GM06990 (cell line): ENCODE results near the gene OR51E1.

ENCODE experiments used
- DNase-seq: peaks from one replicate; pipeline ENCODE4 v3.0.0-alpha.2; 2011; ENCODE audit not compliant: insufficient read length; ENCODE audit errors: extremely low read depth
- H3K27me3 ChIP-seq: replicated peaks from 2 replicates; pipeline ENCODE4 v1.6.0; 2011; ENCODE audit warnings: low read length; ENCODE audit not compliant: control insufficient read depth, insufficient read depth
- H3K36me3 ChIP-seq: 2 replicates; pipeline ENCODE4 v1.5.1; 2011; ENCODE audit warnings: low read length; ENCODE audit not compliant: control insufficient read depth, insufficient read depth
- H3K4me3 ChIP-seq: replicated peaks from 2 replicates; pipeline ENCODE4 v1.5.1; 2011; ENCODE audit warnings: low read depth, mild to moderate bottlenecking, control low read depth, low read length
- TF ChIP-seq, protein P1 (sequence below): IDR thresholded peaks from 2 replicates; pipeline ENCODE4 v1.5.1; 2011; ENCODE audit warnings: low read length, control low read depth, mild to moderate bottlenecking, inconsistent platforms; ENCODE audit not compliant: insufficient read depth, poor library complexity, severe bottlenecking

Gene OR51E1

DNA sequence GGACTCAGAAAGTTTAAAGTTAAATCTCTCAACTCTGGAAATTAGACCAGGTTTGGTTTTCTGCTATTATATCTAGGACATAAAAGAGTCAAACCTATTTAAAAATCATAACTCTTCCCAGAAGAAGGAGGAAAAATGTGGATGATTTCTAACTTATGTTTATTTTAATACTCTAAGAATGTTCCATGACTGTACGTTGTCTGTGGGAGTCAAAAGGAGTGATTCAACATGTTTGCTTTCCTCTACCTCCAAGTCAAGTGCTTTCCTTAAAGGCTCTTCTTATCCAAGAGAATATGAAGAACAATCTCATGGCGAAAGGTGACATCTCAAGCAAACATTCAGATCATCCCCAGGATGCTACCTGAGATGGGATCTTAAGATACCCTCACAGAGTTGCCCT is 21.6 kb downstream of the OR51E1 start:
- TF ChIP-seq, protein P1, sequence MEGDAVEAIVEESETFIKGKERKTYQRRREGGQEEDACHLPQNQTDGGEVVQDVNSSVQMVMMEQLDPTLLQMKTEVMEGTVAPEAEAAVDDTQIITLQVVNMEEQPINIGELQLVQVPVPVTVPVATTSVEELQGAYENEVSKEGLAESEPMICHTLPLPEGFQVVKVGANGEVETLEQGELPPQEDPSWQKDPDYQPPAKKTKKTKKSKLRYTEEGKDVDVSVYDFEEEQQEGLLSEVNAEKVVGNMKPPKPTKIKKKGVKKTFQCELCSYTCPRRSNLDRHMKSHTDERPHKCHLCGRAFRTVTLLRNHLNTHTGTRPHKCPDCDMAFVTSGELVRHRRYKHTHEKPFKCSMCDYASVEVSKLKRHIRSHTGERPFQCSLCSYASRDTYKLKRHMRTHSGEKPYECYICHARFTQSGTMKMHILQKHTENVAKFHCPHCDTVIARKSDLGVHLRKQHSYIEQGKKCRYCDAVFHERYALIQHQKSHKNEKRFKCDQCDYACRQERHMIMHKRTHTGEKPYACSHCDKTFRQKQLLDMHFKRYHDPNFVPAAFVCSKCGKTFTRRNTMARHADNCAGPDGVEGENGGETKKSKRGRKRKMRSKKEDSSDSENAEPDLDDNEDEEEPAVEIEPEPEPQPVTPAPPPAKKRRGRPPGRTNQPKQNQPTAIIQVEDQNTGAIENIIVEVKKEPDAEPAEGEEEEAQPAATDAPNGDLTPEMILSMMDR: no peak
- no peak overlapping the region for H3K4me3 ChIP-seq
- no peaks in the 10 kb centered on the region for H3K27me3 ChIP-seq
- no peaks in the 10 kb centered on the region for H3K36me3 ChIP-seq
- DNase-seq: no peak

DNA sequence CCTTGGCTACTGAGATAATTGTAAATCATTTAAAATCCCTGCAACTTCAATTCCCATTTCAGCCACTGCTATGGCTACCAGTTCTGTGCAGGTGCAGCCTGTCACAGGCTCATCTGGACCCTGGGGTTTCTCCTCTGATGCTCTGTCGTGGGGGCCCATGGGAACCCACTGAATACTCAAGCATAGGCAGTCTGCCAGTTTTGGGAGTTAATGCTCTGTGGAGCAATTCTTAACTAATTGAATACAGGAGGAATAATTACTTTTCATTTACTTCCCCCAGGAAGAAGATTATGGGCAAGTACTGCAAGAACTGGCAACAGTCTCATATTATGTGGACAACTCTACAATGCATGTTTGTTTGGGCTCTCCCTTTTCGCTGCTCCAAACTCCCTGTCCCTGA is 28.0 kb downstream of the OR51E1 start:
- no peaks in the 10 kb centered on the region for H3K27me3 ChIP-seq
- DNase-seq: no peak
- TF ChIP-seq, protein P1: no peak
- H3K4me3 ChIP-seq: no peak overlapping the region
- no peaks in the 10 kb centered on the region for H3K36me3 ChIP-seq

DNA sequence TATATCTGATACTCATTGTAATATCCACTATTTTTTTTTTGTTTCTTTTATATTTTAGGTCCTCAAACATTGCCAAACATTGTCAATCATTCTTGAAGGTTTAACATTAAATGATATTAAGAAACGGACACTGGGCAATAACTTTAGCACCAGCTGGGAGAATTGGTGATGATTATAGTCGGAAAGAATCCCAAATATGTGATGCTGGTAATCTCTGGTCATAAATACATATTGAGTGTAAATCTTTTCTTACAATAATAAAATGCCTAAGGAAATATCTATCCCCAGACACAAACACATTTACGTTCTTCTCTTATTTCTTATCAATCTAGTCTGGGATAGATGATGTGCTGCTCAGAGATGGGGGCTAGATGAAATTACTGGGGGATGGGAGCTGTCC is 28.7 kb downstream of the OR51E1 start:
- DNase-seq: no peak
- Histone ChIP-seq H3K4me3 (no peak overlapping the region), H3K36me3 (no peaks in the 10 kb centered on the region), H3K27me3 (no peaks in the 10 kb centered on the region)
- TF ChIP-seq, protein P1: no peak

DNA sequence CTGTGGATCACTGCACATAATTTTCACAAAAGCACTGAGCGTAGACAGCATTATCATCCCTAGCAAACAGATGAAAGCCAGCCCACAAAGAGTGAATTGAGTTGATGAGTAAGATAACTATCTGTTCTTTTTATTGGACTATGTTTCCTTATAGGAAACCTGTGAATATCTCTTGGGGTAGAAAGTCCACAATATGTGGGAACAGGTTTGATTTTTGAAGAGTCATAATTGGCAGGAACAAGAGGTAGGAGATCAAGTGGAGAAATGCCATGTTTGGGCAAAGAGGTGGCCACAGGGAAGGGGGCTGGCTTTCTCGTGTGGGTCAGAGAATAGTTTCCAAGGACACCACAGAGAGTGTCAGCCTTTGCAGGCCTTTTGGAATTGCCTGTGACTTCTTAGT is 30.0 kb downstream of the OR51E1 start:
- TF ChIP-seq, protein P1: no peak

DNA sequence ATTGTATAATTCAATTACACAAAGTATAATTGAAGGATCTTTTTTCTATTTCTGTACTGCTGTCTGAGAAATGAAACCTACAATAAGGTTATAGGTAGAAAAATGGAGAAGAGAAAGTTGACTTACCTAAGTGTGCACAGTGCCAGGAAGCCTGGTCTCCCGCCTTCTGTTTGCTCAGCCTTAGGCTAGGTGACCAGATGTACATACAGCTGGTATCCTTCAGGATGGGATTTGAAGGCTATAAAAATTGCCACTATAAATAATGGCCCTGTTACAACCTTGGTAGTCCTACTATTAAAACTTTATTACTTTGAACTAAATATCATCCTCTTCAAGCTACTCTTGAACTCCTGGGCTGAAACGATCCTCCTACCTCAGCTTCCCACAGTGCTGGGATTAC is 34.2 kb downstream of the OR51E1 start:
- TF ChIP-seq, protein P1: no peak
- Histone ChIP-seq H3K4me3 (no peak overlapping the region), H3K36me3 (no peaks in the 10 kb centered on the region), H3K27me3 (no peaks in the 10 kb centered on the region)
- no peak for DNase-seq

More for the DNA sequence above, 30.0 kb downstream of the OR51E1 start:
- no peak for DNase-seq
- no peaks in the 10 kb centered on the region for H3K36me3 ChIP-seq
- no peaks in the 10 kb centered on the region for H3K27me3 ChIP-seq
- no peak overlapping the region for H3K4me3 ChIP-seq

DNA sequence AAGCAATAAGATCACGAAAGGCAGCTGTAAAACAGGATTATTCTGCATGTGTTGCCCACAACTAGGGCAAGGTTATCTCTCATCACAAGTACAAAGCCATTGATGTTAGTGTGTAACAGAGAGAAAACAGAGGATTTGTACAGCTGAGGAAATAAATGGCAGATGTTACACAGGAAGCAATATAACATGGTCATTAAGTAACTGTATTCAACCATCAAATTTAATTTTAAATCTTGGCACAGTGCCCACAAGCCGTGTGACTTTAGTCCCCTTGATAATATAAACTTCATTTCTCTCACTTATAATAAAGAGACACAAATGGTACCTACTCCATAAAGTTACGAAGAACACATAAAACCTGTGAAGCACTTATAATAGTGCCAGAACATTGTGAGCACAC is 36.6 kb downstream of the OR51E1 start:
- TF ChIP-seq, protein P1: no peak
- Histone ChIP-seq H3K4me3 (no peak overlapping the region), H3K27me3 (no peaks in the 10 kb centered on the region), H3K36me3 (no peaks in the 10 kb centered on the region)
- no peak for DNase-seq
